ENCODE measurements around the gene KLHL30.

GRCh38 chr2:238182362-238182761, 43.9 kb downstream of the KLHL30 start:
- TF ChIP-seq POLR2AphosphoS5 (IDR thresholded peaks at IDR 0.05; ENCODE audit: low read depth, low read length) = no peak
- TF ChIP-seq SIN3A (IDR thresholded peaks at IDR 0.05; ENCODE audit: borderline replicate concordance, insufficient read depth, low read length) = no peak
- TF ChIP-seq, protein P1, sequence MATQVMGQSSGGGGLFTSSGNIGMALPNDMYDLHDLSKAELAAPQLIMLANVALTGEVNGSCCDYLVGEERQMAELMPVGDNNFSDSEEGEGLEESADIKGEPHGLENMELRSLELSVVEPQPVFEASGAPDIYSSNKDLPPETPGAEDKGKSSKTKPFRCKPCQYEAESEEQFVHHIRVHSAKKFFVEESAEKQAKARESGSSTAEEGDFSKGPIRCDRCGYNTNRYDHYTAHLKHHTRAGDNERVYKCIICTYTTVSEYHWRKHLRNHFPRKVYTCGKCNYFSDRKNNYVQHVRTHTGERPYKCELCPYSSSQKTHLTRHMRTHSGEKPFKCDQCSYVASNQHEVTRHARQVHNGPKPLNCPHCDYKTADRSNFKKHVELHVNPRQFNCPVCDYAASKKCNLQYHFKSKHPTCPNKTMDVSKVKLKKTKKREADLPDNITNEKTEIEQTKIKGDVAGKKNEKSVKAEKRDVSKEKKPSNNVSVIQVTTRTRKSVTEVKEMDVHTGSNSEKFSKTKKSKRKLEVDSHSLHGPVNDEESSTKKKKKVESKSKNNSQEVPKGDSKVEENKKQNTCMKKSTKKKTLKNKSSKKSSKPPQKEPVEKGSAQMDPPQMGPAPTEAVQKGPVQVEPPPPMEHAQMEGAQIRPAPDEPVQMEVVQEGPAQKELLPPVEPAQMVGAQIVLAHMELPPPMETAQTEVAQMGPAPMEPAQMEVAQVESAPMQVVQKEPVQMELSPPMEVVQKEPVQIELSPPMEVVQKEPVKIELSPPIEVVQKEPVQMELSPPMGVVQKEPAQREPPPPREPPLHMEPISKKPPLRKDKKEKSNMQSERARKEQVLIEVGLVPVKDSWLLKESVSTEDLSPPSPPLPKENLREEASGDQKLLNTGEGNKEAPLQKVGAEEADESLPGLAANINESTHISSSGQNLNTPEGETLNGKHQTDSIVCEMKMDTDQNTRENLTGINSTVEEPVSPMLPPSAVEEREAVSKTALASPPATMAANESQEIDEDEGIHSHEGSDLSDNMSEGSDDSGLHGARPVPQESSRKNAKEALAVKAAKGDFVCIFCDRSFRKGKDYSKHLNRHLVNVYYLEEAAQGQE (IDR thresholded peaks at IDR 0.05; ENCODE audit: insufficient read depth in 1 of 2, low read depth in 2 of 2, low read length in 2 of 2) = no peak
- no peak for TF ChIP-seq FOXP2 (optimal IDR thresholded peaks at IDR 0.05; ENCODE audit: borderline replicate concordance, extremely low read depth, extremely low read length, insufficient read depth)

Measured in PFSK-1 (cell line).